ENCODE data around the gene CIAO3.

The CIAO3 gene

DNA sequence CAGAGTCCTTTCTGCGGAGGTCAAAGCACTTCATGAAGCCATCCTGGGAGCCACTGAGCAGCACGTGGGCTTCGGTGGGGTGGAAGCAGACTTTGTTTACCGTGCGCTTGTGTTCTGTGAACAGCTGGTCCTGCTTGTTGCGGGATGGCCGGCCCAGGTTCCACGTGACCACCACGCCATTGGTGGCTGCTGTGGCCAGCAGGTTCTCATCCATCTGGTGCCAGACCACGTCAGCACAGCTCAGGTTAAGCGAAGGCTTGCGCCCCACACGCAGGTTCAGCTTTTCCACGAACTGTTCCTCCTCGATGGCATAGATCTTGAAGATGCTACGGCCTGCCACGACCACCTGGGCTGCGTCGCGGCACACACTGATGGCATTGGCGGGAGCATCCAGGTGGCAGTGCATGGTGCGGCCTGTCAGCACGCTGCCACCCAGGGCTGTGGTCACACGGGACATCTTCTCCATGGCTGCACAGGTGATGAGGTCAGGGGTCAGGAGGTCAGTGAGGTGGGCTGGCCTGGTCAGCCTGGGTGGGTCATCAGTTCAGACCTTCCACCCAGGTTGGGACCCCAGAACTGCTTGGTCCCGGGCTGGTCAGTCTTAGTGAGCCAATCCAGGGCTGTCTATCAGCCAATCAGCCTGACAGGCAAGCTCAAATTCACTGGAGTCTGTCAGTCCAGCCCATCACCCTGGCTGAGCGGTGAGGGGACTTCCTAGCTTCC is 51.5 kb downstream of the CIAO3 start:
- WGBS (ENCODE audit: insufficient coverage, insufficient read length), result no CpG with 5 or more reads among the region's 26 CpGs
- no peaks in the 10 kb centered on the region for H3K9me3 ChIP-seq (ENCODE audit: control insufficient read depth, insufficient read depth, low read length)
- peaks cover 8% of the 10 kb centered on the region for H3K4me1 ChIP-seq (ENCODE audit: control insufficient read depth, insufficient read depth, low read length)
- H3K36me3 ChIP-seq (ENCODE audit: control insufficient read depth, insufficient read depth, low read length), result peaks cover 17% of the 10 kb centered on the region
- no peak for DNase-seq (ENCODE audit: low read depth, low spot score)
- H3K27ac ChIP-seq (ENCODE audit: low read length), result no peak overlapping the region
- peak overlapping the region; percentile 85; the same call in 1 of the 2 replicates for H3K4me3 ChIP-seq (ENCODE audit: low read length)
- no peaks in the 10 kb centered on the region for H3K27me3 ChIP-seq (ENCODE audit: control insufficient read depth, insufficient read depth, low read length)

DNA sequence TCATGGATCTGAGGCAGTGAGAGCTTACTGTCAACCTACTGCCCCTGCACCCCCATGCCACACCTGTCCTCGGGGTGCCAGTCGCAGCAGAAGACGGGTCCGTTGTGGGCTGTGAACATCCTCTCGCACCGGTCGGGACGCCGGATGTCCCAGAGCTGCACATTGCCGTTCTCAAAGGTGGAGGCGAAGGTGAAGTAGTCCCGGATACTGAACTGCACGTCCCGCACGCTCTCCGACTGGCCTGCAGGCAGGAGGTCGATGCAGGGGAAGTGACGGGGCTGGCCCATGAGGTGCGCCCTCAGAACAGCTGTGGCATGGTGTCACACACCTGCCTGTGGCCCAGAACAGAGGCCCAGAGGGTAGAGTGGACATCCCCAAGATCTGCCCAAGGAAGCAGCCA is 53.3 kb downstream of the CIAO3 start:
- peaks cover 6% of the 10 kb centered on the region for H3K4me1 ChIP-seq (ENCODE audit: control insufficient read depth, insufficient read depth, low read length)
- no CpG with 5 or more reads among the region's 19 CpGs for WGBS (ENCODE audit: insufficient coverage, insufficient read length)
- no peak overlapping the region for H3K27ac ChIP-seq (ENCODE audit: low read length)

DNA sequence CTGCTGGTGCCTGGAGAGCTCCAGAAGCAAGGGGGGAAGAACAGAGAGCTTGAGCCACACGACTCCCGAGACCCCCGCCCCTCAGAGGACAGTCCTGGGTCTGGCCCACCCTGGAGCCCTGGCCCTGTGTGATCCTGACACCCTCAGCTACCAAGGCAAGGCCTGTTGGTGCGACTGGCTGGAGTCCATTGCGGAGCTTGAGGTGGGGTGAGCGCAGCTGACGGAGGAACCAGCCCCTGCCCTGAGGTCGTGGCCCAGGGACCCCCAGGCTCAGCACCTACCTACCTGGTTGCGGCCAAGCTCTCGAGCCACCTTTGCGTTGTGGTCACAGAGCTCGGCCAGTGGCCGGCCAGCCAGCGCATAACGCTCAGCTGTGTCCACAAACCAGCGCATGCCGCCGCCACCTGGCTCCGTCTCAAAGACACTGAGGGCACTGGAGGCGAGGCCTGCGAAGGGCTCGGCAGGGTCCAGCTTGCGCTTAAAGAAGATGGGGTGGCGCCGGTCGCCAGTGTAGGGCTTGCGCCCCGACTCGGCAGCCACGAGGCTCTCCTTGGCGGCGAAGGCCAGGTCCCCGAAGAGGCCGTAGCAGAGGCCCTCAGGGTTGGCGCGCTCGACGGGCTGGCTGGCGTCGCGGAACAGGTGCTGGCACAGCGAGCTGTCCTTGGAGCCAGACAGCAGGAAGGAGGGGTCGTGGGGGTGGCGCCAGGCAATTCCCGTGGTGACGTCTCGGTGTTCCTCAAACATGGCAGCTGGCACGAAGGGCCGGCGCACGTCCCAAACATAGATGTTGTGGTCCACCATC is 54.1 kb downstream of the CIAO3 start:
- no CpG with 5 or more reads among the region's 51 CpGs for WGBS (ENCODE audit: insufficient coverage, insufficient read length)
- peaks cover 6% of the 10 kb centered on the region for H3K4me1 ChIP-seq (ENCODE audit: control insufficient read depth, insufficient read depth, low read length)
- DNase-seq (ENCODE audit: low read depth, low spot score), result no peak
- no peak overlapping the region for H3K27ac ChIP-seq (ENCODE audit: low read length)
- H3K27me3 ChIP-seq (ENCODE audit: control insufficient read depth, insufficient read depth, low read length), result no peaks in the 10 kb centered on the region
- no peak overlapping the region for H3K4me3 ChIP-seq (ENCODE audit: low read length)
- no peaks in the 10 kb centered on the region for H3K9me3 ChIP-seq (ENCODE audit: control insufficient read depth, insufficient read depth, low read length)
- H3K36me3 ChIP-seq (ENCODE audit: control insufficient read depth, insufficient read depth, low read length), result peaks cover 32% of the 10 kb centered on the region

More for the DNA sequence above, 53.3 kb downstream of the CIAO3 start:
- no peak for DNase-seq (ENCODE audit: low read depth, low spot score)
- Histone ChIP-seq H3K27me3 (ENCODE audit: control insufficient read depth, insufficient read depth, low read length) (no peaks in the 10 kb centered on the region), H3K36me3 (ENCODE audit: control insufficient read depth, insufficient read depth, low read length) (peaks cover 23% of the 10 kb centered on the region), H3K9me3 (ENCODE audit: control insufficient read depth, insufficient read depth, low read length) (no peaks in the 10 kb centered on the region), H3K4me3 (ENCODE audit: low read length) (no peak overlapping the region)

DNA sequence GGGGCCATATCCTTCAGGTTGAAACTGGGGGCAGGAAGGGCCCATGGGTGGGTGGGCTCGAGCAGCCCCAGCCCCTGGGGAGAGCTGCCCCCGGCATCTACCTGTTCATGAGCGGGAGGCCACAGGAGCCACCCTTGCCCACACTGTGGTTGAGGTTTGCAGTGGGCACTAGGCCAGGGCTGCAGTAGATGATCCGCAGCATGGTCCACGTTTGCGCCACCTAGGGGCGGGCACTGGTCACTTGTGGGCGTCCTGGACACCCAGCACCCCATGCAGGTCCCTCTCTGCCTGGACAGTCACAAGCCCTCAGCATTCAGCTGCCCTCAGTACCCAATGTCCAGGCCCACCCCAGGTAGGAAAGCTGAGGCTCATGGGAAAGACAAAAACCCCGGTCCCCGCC is 54.8 kb downstream of the CIAO3 start:
- H3K27ac ChIP-seq (ENCODE audit: low read length), result no peak overlapping the region
- H3K36me3 ChIP-seq (ENCODE audit: control insufficient read depth, insufficient read depth, low read length), result peaks cover 32% of the 10 kb centered on the region
- H3K4me3 ChIP-seq (ENCODE audit: low read length), result no peak overlapping the region
- no peak for DNase-seq (ENCODE audit: low read depth, low spot score)
- H3K27me3 ChIP-seq (ENCODE audit: control insufficient read depth, insufficient read depth, low read length), result no peaks in the 10 kb centered on the region
- WGBS (ENCODE audit: insufficient coverage, insufficient read length), result no CpG with 5 or more reads among the region's 10 CpGs
- H3K9me3 ChIP-seq (ENCODE audit: control insufficient read depth, insufficient read depth, low read length), result no peaks in the 10 kb centered on the region
- H3K4me1 ChIP-seq (ENCODE audit: control insufficient read depth, insufficient read depth, low read length), result peaks cover 8% of the 10 kb centered on the region

DNA sequence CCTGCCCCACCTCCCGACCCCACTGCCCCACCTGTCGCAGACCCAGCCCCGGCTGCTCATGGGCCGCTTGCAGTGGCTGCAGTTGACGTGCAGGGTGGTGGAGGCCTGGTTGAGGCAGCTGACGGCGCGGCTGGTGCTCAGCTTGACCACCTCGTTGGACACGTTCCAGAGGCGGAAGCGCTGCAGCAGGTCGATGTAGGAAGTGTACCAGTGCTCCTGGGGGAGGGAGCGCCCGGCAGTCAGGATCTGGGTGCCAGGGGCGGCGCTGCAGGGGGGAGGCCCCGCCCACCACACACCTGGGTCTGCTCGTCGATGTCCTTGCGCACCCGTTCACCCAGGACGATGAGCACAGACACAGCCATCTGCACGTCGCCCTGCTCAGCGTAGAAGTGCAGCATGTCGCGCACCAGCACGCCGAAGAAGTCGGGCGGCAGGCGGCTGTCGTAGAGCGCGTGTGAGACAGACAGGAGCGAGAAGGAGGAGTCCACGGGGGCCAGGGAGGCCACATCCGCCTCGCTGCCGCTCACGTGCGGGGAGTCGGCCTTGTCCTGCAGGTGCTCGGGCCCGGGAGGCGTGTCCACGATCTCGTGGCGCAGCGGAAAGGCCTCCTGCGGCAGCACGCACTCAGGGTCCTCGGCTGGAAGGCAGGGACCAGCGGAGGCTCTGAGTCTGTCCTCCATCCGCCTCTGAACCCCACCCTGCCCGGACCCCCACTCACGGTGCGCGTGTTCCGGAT is 55.7 kb downstream of the CIAO3 start:
- no peaks in the 10 kb centered on the region for H3K9me3 ChIP-seq (ENCODE audit: control insufficient read depth, insufficient read depth, low read length)
- no CpG with 5 or more reads among the region's 61 CpGs for WGBS (ENCODE audit: insufficient coverage, insufficient read length)
- no peak for DNase-seq (ENCODE audit: low read depth, low spot score)
- H3K27me3 ChIP-seq (ENCODE audit: control insufficient read depth, insufficient read depth, low read length), result no peaks in the 10 kb centered on the region
- H3K4me1 ChIP-seq (ENCODE audit: control insufficient read depth, insufficient read depth, low read length), result peaks cover 8% of the 10 kb centered on the region
- H3K27ac ChIP-seq (ENCODE audit: low read length), result no peak overlapping the region
- H3K4me3 ChIP-seq (ENCODE audit: low read length), result no peak overlapping the region
- peaks cover 32% of the 10 kb centered on the region for H3K36me3 ChIP-seq (ENCODE audit: control insufficient read depth, insufficient read depth, low read length)

DNA sequence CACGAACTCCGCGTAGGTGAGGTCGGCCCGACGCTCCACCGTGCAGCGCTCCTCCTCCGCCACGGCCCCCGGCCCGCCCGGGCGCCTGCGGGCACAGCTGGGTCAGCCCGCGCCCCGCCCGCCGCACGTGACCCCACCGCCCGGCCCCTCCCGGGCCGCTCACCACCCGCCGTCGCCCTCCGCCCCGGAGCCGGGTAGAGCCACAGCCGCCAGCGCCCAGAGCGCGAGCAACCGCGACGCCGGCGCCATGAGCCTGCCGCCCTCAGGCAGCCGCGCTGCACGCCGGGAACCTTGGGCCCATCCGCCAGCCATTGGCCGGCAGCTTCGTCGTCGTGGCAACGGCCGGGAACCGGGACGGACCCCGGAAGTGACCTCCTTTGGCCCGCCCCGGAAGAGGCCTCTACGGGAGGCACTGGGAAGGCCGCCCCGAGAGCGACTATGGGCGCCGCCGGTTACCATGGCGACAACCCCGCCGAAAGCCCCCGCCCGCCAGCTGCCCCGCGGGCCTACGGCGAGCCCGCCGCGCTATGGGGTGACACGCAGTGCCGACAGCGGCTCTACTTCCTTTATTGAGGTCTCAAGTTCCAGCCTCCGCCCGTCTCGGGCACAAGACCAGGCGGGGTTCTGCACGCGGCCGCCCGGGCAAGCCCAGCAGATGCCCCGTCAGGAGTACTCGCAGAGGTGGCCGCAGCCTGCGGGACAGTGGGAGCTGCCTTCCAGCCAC is 56.6 kb downstream of the CIAO3 start, which contains the start of gene JMJD8:
Gene JMJD8 (minus strand): TSS at position 264 of the 724 bp plus-strand sequence. CDS start 15 bp downstream, at position 249.
- no peak for DNase-seq (ENCODE audit: low read depth, low spot score)
- Histone ChIP-seq H3K36me3 (ENCODE audit: control insufficient read depth, insufficient read depth, low read length) (peaks cover 31% of the 10 kb centered on the region), H3K27ac (ENCODE audit: low read length) (no peak within 1 kb of the TSS), H3K9me3 (ENCODE audit: control insufficient read depth, insufficient read depth, low read length) (no peaks in the 10 kb centered on the region), H3K27me3 (ENCODE audit: control insufficient read depth, insufficient read depth, low read length) (no peaks in the 10 kb centered on the region), H3K4me3 (ENCODE audit: low read length) (peak within 1 kb of the TSS; percentile 94), H3K4me1 (ENCODE audit: control insufficient read depth, insufficient read depth, low read length) (peaks cover 3% of the 10 kb centered on the region; the same call in 1 of the 2 replicates)
- WGBS (ENCODE audit: insufficient coverage, insufficient read length), result no CpG with 5 or more reads among the region's 91 CpGs

DNA sequence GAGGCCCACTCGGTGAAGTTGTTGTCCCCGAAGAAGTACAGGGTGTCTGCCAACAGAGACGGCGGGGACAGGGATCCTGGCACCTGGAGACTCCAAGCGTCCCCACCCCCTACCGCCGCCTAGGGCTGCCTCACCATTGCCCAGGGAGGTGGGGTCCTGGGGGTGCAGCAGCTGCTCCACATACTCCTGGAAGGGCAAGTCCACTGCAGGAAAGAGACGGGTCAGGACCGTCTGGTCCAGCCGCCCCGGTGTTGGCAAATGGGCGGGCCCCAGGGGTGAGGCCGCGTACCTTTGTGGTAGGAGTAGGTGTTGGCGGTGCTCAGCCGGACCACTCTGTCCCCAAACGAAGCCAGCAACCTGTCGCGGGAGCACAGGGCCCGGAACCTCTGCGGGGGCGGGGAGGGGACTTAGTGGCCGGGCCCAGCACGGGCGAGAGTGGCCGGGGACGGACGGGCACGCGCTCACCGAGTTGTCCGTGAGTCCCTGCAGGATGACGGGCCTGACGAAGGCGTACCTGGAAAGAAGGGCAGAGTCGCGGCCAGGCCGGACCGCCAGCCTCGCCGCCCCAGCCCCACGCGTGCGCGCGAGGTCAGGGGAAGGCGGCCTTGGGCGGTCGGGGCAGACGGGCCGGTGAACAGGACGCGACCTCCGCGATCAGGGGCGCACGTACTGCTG is 57.3 kb downstream of the CIAO3 start:
- H3K4me1 ChIP-seq (ENCODE audit: control insufficient read depth, insufficient read depth, low read length), result peaks cover 5% of the 10 kb centered on the region
- H3K9me3 ChIP-seq (ENCODE audit: control insufficient read depth, insufficient read depth, low read length), result no peaks in the 10 kb centered on the region
- no CpG with 5 or more reads among the region's 57 CpGs for WGBS (ENCODE audit: insufficient coverage, insufficient read length)
- peaks cover 28% of the 10 kb centered on the region for H3K36me3 ChIP-seq (ENCODE audit: control insufficient read depth, insufficient read depth, low read length)
- peak overlapping the region; percentile 94 for H3K4me3 ChIP-seq (ENCODE audit: low read length)
- H3K27ac ChIP-seq (ENCODE audit: low read length), result no peak overlapping the region
- no peak for DNase-seq (ENCODE audit: low read depth, low spot score)
- no peaks in the 10 kb centered on the region for H3K27me3 ChIP-seq (ENCODE audit: control insufficient read depth, insufficient read depth, low read length)

DNA sequence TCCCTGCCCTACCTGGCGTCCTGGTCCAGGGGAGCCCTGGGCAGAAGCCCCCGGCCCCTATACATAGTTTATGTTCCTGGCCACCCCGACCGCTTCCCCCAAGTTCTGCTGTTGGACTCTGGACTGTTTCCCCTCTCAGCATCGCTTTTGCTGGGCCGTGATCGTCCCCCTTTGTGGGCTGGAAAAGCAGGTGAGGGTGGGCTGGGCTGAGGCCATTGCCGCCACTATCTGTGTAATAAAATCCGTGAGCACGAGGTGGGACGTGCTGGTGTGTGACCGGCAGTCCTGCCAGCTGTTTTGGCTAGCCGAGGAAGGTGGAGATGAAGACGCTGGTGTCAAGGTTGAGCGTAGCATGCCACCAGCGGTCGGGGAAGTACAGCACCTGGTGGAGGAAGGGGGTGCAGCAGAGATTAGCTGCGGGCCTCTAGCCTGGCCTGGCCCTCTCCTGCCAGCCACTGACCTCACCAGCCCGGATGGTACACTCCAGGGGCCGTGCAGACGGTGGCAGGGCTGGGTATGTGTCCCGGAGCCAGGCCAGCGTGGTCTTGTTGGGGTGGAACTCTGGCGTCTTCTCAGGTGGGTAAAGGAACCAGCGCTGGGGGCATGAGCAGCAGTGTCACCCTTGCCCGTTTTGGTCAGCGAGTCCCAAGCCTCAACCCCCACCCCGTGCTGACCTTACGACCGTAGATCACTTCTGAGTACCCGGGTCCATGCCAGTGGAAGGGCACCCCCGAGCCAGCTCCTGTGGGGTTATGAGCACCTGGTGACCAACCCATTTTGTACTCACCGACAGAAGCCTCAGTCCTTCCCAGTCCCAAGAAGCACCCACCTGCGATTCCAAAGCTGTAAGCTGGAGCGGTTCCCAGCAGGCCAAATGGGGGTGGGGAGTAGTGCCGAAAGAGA is 58.1 kb downstream of the CIAO3 start:
- Histone ChIP-seq H3K27me3 (ENCODE audit: control insufficient read depth, insufficient read depth, low read length) (no peaks in the 10 kb centered on the region), H3K9me3 (ENCODE audit: control insufficient read depth, insufficient read depth, low read length) (no peaks in the 10 kb centered on the region), H3K27ac (ENCODE audit: low read length) (no peak overlapping the region), H3K4me1 (ENCODE audit: control insufficient read depth, insufficient read depth, low read length) (peaks cover 5% of the 10 kb centered on the region), H3K4me3 (ENCODE audit: low read length) (no peak overlapping the region), H3K36me3 (ENCODE audit: control insufficient read depth, insufficient read depth, low read length) (peaks cover 28% of the 10 kb centered on the region)
- WGBS (ENCODE audit: insufficient coverage, insufficient read length), result no CpG with 5 or more reads among the region's 36 CpGs
- DNase-seq (ENCODE audit: low read depth, low spot score), result no peak
